ENCODE results near the gene GPR87. TPM values are rescaled to one million over a fixed set of nuclear protein-coding genes. Genes with fewer than 3 reads are reported as not detected.

Gene GPR87
- total and polyA plus RNA-seq, 12 donors: not detected

DNA sequence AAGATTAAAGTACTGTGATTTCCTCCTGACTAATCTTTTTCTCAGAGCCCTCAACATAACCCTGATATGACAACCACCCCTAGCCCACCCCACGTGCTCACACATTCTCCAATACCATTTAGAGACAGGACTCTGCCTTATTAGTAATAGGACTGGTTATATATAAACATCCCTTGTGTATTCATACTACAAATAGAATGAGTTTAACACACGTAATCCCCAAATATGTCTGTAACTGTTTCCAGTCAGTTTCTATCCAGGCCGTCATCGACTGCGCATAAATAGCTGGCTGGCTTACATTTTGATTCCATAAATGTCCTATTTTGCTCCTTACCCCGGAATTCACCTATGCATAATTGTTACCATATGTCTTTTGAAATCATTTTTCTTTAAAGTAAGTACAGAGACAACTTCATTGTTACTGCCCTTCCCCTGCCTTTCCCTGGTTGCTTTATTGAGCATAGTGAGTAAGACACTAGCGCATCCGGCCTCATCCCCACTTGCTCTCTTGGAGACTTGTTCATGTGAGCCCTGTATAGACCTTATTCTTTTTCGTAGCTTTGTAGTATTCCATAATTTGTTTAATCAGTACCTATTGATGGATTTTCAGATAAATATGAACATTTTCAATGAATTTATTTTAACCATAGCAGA, 34.8 kb downstream of the GPR87 start:
- Histone ChIP-seq H3K27ac (no peak overlapping the region), H3K4me1 (replicated peaks in 1 of 2) (peaks cover 0 to 17% of the 10 kb centered on the region in 2 donors), H3K36me3 (replicated peaks in 1 of 2) (no peaks in the 10 kb centered on the region), H3K4me3 (no peak overlapping the region), H3K27me3 (no peaks in the 10 kb centered on the region), H3K9me3 (replicated peaks in 1 of 3) (no peaks in the 10 kb centered on the region)
- intact Hi-C loops (cut with DNase I): loop anchor here (5.0 kb wide), 3 partner anchors 54 to 114 kb away; no protein-coding TSS in a partner anchor
- TF ChIP-seq, protein P1, sequence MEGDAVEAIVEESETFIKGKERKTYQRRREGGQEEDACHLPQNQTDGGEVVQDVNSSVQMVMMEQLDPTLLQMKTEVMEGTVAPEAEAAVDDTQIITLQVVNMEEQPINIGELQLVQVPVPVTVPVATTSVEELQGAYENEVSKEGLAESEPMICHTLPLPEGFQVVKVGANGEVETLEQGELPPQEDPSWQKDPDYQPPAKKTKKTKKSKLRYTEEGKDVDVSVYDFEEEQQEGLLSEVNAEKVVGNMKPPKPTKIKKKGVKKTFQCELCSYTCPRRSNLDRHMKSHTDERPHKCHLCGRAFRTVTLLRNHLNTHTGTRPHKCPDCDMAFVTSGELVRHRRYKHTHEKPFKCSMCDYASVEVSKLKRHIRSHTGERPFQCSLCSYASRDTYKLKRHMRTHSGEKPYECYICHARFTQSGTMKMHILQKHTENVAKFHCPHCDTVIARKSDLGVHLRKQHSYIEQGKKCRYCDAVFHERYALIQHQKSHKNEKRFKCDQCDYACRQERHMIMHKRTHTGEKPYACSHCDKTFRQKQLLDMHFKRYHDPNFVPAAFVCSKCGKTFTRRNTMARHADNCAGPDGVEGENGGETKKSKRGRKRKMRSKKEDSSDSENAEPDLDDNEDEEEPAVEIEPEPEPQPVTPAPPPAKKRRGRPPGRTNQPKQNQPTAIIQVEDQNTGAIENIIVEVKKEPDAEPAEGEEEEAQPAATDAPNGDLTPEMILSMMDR (IDR thresholded peaks at IDR 0.05): no peak
- TF ChIP-seq POLR2A (IDR thresholded peaks at IDR 0.05): no peak
- 86 to 89% (median 88%) methylated on average over 9 of the region's 9 CpGs for WGBS, 4 donors
- no peak for DNase-seq

DNA sequence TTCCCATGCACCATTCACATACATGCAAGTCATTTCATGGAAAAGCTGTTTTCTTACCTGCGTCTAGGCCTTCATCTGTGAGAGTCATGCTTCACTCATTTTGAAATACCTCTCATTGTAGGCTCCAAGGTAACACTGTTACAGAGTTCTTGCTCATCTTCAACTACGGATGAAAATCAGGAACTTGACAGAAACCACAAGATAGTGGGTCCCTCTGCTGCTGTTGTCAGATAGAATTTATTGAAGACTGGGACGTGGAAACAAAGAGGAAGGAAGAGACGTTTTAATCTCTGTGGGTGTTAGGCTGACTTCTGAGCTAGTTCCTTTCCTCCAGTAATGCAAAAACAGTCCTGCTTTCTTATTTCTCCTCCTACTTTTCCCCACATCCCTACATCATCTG, 38.4 kb downstream of the GPR87 start, which contains the start of gene P2RY14:
P2RY14 (minus strand) TSS at position 313 of the 400 bp plus-strand sequence. CDS start 64,226 bp downstream, outside the sequence.
- no peak within 1 kb of the TSS for H3K4me3 ChIP-seq
- WGBS, 4 donors: 53 to 72% (median 68%) methylated on average over 4 of the region's 4 CpGs
- no peaks in the 10 kb centered on the region for H3K27me3 ChIP-seq
- H3K27ac ChIP-seq: no peak within 1 kb of the TSS
- H3K9me3 ChIP-seq (replicated peaks in 1 of 3): no peaks in the 10 kb centered on the region
- H3K36me3 ChIP-seq (replicated peaks in 1 of 2): no peaks in the 10 kb centered on the region
- TF ChIP-seq POLR2A (IDR thresholded peaks at IDR 0.05): no peak
- TF ChIP-seq, protein P1 (IDR thresholded peaks at IDR 0.05): no peak
- no peak for DNase-seq
- H3K4me1 ChIP-seq (replicated peaks in 1 of 2): peaks cover 0 to 5% of the 10 kb centered on the region in 2 donors
- intact Hi-C loops (cut with DNase I): no loop called here

DNA sequence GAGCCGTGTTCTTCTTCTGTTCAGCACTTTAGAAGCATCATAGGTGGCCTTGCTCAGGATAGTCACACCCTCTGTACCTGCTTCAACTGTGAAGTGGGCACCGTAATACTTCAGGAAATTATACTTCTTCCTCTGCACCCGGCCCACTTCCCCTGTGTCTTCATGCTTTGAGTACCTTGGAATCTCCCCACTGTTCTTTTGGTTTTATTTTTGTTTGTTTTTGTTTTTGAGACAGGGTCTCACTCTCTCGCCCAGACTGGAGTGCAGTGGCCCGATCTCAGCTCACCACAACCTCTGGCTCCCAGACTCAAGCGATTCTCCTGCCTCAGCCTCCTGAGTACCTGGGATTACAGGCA, 40.0 kb downstream of the GPR87 start:
- H3K36me3 ChIP-seq (replicated peaks in 1 of 2): no peaks in the 10 kb centered on the region
- no peaks in the 10 kb centered on the region for H3K27me3 ChIP-seq
- H3K9me3 ChIP-seq (replicated peaks in 1 of 3): no peaks in the 10 kb centered on the region
- WGBS, 4 donors: 85 to 89% (median 87%) methylated on average over 6 of the region's 6 CpGs
- no peak for TF ChIP-seq POLR2A (IDR thresholded peaks at IDR 0.05)
- TF ChIP-seq, protein P1 (IDR thresholded peaks at IDR 0.05): no peak
- DNase-seq: no peak
- no peaks in the 10 kb centered on the region for H3K4me1 ChIP-seq (replicated peaks in 1 of 2)
- no peak overlapping the region for H3K27ac ChIP-seq
- intact Hi-C loops (cut with DNase I): no loop called here
- H3K4me3 ChIP-seq: no peak overlapping the region

DNA sequence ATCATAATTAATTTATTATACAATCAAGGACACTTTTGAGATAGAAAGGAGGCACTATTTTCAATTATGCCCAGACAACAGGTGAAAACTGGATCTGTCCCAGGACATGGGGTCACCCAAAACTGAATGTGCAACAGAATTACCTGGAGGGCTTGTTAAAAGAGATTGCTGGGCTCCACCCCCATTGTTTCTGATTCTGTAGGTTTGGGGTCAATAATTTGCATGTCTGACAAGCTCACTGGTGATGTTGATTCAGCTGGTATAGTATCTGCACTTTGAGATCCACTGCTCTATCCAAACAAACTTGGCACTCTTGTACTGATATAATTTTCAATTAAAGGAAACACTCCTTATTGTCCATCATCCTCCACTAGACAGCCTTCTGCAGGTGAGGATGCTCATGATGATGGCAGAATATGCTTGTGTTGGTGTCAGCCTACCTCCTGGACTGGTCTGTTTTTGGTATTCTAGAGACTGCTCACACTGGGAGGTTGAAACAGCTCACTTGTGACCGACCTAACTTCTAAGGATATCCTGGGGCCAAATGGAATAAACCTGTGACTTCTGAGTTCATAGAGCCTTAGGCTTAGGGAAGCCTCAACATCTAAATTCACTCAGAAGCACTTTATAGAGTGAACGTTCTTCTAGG, 40.5 kb downstream of the GPR87 start:
- Histone ChIP-seq H3K27me3 (no peaks in the 10 kb centered on the region), H3K9me3 (replicated peaks in 1 of 3) (no peaks in the 10 kb centered on the region), H3K27ac (no peak overlapping the region), H3K4me1 (replicated peaks in 1 of 2) (no peaks in the 10 kb centered on the region), H3K4me3 (no peak overlapping the region), H3K36me3 (replicated peaks in 1 of 2) (no peaks in the 10 kb centered on the region)
- intact Hi-C loops (cut with DNase I): no loop called here
- TF ChIP-seq, protein P1 (IDR thresholded peaks at IDR 0.05): no peak
- 75 to 90% (median 83%) methylated on average over 2 of the region's 2 CpGs for WGBS, 4 donors
- no peak for DNase-seq

Data from adrenal gland (tissue), 12 donors.